SK-N-SH (cell line): Measurements from ENCODE around the gene WDR11.

ENCODE experiments used
- CHD2 ChIP-seq: fragments of 150-350 bp; IDR thresholded peaks from 2 replicates; pipeline ENCODE4 v1.6.1; 2018; ENCODE audit warnings: low read length; ENCODE audit not compliant: partially characterized antibody
- ELF1 ChIP-seq: IDR thresholded peaks from 2 replicates; pipeline ENCODE4 v1.4.0; 2012
- GATA2 ChIP-seq: sonication (generic); formaldehyde crosslinking; IDR thresholded peaks from 2 replicates; pipeline ENCODE4 v1.5.0; 2020; ENCODE audit warnings: mild to moderate bottlenecking, missing genetic modification reagents
- NFIC ChIP-seq: IDR thresholded peaks from 2 replicates; pipeline ENCODE4 v1.4.0; 2012; ENCODE audit warnings: borderline replicate concordance
- TAF1 ChIP-seq: IDR thresholded peaks from 2 replicates; pipeline ENCODE4 v1.6.1; 2012; ENCODE audit warnings: low read depth, mild to moderate bottlenecking, low read length, moderate library complexity, borderline replicate concordance
- TF ChIP-seq, protein P1 (sequence below): fragments of 200-600 bp; sonication (generic); IDR thresholded peaks from 2 replicates; pipeline ENCODE4 v1.6.1; 2017; ENCODE audit warnings: antibody characterized with exemption, mild to moderate bottlenecking, moderate library complexity
- TF ChIP-seq, protein P2 (sequence below): IDR thresholded peaks from 2 replicates; pipeline ENCODE4 v1.6.1; 2012; ENCODE audit warnings: mild to moderate bottlenecking, low read depth, low read length, moderate library complexity
- TF ChIP-seq, protein P3 (sequence below): fragments of 150-350 bp; IDR thresholded peaks from 2 replicates; pipeline ENCODE4 v1.6.1; 2017; ENCODE audit warnings: antibody characterized with exemption, low read length, low read depth, borderline replicate concordance

DNA sequence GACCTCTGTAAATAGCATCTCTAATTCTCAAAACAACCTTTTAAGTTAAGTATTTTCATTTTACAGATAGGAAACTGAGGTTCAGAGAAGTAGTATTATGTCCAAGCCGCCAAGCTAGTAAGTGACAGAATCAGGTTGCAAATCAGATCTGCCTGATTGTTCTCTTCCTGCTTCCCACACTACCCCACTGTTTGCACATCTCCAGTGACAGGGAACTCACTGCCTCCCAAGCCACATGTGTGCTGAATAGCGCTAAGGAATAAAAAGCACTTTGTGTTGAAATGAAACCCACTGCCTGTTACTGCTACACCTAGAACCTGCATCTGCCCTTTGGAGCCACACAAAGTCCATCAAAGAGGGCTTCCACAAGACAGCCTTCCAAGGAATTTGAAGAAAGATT is 45.1 kb upstream of the WDR11 start:
- TF ChIP-seq, protein P1, sequence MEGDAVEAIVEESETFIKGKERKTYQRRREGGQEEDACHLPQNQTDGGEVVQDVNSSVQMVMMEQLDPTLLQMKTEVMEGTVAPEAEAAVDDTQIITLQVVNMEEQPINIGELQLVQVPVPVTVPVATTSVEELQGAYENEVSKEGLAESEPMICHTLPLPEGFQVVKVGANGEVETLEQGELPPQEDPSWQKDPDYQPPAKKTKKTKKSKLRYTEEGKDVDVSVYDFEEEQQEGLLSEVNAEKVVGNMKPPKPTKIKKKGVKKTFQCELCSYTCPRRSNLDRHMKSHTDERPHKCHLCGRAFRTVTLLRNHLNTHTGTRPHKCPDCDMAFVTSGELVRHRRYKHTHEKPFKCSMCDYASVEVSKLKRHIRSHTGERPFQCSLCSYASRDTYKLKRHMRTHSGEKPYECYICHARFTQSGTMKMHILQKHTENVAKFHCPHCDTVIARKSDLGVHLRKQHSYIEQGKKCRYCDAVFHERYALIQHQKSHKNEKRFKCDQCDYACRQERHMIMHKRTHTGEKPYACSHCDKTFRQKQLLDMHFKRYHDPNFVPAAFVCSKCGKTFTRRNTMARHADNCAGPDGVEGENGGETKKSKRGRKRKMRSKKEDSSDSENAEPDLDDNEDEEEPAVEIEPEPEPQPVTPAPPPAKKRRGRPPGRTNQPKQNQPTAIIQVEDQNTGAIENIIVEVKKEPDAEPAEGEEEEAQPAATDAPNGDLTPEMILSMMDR, result no peak
- TF ChIP-seq, protein P2, sequence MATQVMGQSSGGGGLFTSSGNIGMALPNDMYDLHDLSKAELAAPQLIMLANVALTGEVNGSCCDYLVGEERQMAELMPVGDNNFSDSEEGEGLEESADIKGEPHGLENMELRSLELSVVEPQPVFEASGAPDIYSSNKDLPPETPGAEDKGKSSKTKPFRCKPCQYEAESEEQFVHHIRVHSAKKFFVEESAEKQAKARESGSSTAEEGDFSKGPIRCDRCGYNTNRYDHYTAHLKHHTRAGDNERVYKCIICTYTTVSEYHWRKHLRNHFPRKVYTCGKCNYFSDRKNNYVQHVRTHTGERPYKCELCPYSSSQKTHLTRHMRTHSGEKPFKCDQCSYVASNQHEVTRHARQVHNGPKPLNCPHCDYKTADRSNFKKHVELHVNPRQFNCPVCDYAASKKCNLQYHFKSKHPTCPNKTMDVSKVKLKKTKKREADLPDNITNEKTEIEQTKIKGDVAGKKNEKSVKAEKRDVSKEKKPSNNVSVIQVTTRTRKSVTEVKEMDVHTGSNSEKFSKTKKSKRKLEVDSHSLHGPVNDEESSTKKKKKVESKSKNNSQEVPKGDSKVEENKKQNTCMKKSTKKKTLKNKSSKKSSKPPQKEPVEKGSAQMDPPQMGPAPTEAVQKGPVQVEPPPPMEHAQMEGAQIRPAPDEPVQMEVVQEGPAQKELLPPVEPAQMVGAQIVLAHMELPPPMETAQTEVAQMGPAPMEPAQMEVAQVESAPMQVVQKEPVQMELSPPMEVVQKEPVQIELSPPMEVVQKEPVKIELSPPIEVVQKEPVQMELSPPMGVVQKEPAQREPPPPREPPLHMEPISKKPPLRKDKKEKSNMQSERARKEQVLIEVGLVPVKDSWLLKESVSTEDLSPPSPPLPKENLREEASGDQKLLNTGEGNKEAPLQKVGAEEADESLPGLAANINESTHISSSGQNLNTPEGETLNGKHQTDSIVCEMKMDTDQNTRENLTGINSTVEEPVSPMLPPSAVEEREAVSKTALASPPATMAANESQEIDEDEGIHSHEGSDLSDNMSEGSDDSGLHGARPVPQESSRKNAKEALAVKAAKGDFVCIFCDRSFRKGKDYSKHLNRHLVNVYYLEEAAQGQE, result no peak
- no peak for TF ChIP-seq ELF1
- TF ChIP-seq, protein P3, sequence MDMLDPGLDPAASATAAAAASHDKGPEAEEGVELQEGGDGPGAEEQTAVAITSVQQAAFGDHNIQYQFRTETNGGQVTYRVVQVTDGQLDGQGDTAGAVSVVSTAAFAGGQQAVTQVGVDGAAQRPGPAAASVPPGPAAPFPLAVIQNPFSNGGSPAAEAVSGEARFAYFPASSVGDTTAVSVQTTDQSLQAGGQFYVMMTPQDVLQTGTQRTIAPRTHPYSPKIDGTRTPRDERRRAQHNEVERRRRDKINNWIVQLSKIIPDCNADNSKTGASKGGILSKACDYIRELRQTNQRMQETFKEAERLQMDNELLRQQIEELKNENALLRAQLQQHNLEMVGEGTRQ, result no peak
- TF ChIP-seq CHD2, result no peak
- TF ChIP-seq NFIC, result no peak
- TF ChIP-seq GATA2 (CRISPR knock-in tag), result no peak
- no peak for TF ChIP-seq TAF1
